Lung microvascular endothelial cell (primary cell): ENCODE data around the gene RYR1. TPM values are rescaled to one million over a fixed set of nuclear protein-coding genes. Genes with fewer than 3 reads are reported as not detected.
"Not testable (repeated sequence)": the region's sequence is repeated elsewhere in the genome, so short reads cannot be mapped to it uniquely, and the experiment has no call there.

ENCODE experiments used
- DNase-seq, 2 donors: peaks; one replicate each; pipeline versions ENCODE4 v3.0.0 to v3.0.0-alpha.2; 2010; ENCODE audit warnings: low read depth in 2 of 2
- total RNA-seq: library from RNA; depleted of rRNA; stranded (reverse); fragments of >200 nt; gene quantifications from 2 replicates; pipeline ENCODE4 v1.2.1, GENCODE V29; 2014

The RYR1 gene
- total RNA-seq, 1 donor from 2014 or later = not detected

DNA sequence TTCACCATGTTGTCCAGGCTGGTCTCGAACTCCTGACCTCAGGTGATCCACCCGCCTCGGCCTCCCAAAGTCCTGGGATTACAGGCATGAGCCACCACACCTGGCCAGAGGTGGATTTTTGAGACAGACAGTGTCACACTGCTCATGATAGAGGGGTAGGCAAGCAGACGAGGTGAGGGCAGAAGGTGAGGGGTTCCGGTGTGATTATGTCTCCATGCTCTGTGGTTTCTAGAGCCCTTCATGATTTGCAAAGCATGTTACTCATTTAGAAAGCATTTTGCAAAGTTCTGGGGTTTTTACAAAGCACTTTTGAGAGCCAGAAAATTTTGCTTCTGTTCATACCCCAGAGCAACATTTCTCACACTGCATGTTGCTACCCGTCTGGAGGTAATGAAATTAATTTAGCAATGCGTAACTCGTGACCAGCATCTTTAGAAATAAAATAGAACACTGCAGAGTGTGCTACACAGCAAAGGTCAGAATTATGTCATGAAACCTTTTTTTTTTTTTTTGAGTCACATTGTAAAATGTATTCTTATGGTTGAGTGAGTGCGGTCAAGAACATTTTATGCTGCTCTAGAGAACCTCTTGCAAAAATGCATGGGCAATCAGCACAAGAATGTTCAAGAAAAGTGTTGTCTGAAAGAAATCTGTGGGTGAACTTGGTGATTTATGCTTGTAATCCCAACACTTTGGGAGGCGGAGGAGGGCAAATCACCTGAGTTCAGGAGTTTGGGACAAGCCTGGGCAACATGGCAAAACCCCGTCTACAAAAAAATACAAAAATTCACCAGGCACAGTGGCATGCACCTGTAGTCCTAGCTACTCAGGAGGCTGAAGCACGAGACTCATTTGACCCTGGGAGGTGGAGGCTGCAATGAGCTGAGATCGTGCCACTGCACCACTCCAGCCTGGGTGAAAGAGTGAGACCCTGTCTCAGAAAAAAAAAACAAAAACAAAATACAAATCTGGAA, 126.2 kb downstream of the RYR1 start:
- no peak for DNase-seq

DNA sequence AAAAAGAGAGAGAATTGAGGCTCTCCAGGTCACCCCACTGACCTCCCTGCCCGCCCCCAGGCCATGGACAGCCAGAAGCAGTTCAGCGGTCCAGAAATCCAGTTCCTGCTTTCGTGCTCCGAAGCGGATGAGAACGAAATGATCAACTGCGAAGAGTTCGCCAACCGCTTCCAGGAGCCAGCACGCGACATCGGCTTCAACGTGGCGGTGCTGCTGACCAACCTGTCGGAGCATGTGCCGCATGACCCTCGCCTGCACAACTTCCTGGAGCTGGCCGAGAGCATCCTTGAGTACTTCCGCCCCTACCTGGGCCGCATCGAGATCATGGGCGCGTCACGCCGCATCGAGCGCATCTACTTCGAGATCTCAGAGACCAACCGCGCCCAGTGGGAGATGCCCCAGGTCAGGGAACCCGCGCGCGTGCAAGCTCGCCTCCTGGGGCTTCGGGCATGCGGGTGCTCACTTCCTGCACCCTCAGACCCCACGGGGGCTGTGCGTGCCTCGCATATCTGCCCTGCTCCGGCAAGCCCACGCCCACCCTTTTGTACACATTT, 127.6 kb downstream of the RYR1 start:
- no peak for DNase-seq

DNA sequence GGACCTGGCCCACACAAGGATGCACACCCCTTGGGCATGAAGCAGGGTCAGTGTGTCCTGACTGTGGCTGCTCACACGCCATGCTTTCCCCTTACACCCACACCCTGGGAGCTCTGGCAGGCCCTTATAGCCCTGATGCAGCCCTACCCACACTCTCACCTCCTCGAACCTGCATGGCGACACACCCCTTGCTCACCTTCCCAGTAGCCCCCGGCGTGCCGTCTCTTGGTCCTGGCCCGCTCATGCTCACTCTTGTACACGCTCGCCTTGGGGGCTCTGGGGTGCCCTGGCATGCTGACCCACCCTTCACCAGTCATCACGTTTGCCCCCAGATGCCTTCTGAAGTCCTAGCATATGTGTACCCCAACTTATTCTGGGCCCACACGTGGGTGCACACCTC, 128.2 kb downstream of the RYR1 start:
- no peak for DNase-seq

DNA sequence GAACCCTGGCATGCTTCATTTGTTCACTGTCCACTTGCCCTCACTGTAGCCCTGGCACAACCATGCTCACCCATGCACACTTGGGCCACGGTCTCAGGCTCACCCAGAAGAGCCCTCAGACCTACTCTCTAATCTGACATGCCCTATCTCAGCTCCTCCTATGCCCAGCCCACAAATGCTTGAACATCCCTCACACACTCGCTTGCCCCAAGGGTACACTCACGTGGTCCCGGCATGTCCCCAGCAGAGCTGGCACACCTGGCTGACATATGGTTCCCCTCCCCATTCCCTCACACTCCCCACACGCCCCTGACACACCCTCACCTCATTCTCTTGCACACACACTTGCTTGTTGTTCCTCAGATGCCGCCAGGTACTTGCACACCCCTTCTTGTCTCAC, 128.6 kb downstream of the RYR1 start:
- DNase-seq = no peak

DNA sequence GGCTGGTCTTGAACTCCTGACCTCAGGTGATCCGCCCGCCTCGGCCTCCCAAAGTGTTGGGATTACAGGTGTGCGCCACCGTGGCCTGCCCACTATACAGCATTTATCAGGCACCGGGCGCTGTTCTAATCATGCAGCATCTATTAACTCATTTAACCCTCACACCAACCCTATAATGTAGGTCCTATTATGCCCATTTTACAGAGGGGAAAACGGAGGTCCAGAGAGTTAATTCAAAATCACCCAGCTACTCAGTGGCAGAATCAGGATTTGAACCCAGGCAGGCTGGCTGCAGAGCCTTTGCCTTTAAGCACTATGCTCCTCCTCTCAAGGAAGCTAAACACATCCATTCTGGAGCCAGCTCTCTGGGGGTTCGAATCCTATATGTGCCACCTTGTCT, 130.0 kb downstream of the RYR1 start:
- DNase-seq = no peak

DNA sequence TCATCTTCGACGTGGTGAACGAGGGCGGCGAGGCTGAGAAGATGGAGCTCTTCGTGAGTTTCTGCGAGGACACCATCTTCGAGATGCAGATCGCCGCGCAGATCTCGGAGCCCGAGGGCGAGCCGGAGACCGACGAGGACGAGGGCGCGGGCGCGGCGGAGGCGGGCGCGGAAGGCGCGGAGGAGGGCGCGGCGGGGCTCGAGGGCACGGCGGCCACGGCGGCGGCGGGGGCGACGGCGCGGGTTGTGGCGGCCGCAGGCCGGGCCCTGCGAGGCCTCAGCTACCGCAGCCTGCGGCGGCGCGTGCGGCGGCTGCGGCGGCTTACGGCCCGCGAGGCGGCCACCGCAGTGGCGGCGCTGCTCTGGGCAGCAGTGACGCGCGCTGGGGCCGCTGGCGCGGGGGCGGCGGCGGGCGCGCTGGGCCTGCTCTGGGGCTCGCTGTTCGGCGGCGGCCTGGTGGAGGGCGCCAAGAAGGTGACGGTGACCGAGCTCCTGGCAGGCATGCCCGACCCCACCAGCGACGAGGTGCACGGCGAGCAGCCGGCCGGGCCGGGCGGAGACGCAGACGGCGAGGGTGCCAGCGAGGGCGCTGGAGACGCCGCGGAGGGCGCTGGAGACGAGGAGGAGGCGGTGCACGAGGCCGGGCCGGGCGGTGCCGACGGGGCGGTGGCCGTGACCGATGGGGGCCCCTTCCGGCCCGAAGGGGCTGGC, 131.6 kb downstream of the RYR1 start:
- no peak for DNase-seq

DNA sequence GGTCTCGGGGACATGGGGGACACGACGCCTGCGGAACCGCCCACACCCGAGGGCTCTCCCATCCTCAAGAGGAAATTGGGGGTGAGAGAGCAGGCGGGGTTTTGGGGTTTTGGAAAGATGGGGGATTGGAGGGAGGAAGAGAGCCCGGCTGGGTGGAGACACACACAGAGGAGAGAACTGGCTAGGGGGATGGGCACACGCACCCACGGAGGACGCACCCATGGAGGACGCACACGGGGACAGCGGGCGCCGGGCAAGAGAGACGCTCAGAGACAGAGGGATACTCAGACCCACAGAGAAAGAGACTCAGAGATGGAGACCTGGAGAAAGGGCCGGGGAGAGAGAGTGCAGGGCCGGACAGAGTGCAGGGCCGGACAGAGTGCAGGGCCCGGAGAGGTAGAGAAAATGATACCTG, 132.2 kb downstream of the RYR1 start:
- DNase-seq = no peak

DNA sequence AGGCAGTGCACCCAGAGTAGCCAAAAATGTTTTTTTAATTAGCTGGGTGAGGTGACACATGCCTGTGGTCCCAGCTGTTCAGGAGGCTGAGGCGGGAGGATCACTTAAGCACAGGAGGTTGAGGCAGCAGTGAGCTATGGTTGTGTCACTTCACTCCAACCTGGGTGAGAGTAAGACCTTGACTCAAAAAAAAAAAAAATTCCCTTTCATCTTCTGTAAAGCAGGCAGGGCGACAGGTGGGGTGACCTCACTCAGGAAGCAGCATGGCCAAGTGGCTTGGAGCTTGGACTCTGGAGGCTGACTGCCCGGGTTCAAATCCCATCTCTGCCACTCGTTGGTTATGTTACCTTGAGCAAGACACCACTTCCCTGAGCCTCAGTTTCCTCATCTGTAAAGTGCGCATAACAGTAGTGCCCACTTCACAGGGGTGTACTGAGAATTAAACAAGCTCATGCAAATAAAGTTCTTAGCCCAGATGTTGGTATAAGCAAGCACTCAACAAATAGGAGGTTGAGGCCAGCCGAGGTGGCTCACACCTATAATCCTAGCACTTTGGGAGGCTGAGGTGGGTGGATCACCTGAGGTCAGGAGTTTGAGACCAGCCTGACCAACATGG, 136.0 kb downstream of the RYR1 start:
- DNase-seq = no peak

DNA sequence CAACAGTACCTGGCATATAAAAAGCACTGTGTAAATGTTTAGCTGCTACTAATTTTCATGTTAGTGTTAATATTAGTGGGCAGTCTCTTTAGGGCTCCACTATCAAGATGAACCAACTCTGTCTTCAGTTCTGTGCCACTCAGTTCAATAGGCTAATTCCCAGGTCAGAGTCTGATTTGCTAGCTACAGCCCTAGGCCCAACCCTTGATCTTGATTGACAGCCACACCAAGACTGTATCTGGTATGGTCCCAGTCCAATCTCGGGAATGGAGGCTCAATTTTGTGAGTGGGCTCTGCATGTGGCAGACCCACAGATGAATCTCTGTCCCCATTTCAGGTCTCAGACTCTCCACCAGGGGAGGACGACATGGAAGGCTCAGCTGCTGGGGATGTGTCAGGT, 138.2 kb downstream of the RYR1 start:
- DNase-seq = no peak

DNA sequence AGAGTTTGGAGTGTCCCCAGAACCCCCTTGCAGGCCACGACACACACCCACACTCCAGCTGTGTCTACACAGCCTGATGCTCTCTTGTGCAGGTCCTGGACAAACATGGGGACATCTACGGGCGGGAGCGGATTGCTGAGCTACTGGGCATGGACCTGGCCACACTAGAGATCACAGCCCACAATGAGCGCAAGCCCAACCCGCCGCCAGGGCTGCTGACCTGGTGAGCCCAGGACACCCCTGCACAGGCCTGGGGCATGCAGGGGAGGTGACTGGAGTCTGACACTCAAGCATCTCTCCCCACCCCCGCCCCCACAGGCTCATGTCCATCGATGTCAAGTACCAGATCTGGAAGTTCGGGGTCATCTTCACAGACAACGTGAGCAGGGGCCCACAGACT, 144.3 kb downstream of the RYR1 start:
- no peak for DNase-seq

DNA sequence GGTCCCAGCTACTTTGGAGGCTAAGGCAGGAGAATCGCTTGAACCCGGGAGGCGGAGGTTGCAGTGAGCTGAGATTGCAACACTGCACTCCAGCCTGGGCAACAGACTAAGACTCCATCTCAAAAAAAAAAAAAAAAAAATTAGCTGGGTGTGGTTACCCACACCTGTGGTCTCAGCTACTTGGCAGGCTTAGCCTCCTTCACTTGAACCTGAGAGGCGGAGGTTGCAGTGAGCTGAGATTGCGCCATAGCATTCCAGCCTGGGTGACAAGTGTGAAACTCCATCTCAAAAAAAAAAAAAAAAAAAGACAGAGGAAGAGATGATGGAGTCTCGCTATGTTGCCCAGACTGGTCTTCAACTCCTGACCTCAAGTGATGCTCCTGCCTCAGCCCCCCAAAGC, 145.8 kb downstream of the RYR1 start:
- not testable (repeated sequence) for DNase-seq

DNA sequence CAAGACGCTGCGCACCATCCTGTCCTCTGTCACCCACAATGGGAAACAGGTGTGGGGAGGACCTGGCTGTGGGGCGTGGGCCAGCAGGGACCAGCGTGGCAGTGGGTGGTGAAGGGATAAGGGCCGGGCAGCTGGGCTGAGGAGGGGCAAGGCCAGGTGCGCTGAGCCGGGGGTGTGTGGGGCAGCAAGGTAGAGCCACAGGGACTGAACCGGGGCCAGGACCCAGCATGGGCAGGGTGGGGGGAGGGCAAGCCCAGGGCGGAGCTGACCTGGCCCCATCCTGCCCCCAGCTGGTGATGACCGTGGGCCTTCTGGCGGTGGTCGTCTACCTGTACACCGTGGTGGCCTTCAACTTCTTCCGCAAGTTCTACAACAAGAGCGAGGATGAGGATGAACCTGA, 146.6 kb downstream of the RYR1 start:
- no peak for DNase-seq

DNA sequence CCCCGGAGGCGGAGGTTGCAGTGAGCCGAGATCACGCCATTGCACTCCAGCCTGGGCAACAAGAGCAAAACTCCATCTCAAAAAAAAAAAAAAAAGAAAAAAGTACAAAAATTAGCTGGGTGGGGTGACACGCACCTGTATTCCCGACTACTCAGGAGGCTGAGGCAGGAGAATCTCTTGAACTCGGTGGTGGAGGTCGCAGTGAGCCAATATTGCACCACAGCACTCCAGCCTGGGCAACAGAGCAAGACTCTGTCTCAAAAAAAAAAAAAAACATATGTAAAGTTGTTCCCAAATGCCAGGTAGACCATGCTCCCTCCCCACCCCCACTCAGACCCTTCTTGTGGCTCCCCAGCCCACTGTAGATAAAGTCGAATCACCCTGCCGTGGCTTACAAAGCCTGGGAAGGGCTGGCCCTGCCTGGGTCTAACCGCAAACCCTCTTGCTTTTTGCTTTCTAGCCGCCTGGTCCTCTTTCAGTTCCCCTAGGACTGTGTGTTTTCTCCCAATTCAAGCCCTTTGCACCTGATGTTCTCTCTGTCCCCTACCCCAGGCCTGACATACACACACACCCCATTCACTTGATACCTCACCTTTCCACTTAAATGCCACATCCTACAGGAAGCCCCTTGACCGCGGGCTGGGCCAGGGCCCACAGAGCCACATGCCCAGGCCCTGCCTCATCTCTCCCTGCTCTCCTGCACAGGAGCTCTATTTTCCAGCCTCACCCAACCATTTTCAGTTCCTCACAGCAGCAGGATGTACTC, 149.9 kb downstream of the RYR1 start:
- DNase-seq = no peak

DNA sequence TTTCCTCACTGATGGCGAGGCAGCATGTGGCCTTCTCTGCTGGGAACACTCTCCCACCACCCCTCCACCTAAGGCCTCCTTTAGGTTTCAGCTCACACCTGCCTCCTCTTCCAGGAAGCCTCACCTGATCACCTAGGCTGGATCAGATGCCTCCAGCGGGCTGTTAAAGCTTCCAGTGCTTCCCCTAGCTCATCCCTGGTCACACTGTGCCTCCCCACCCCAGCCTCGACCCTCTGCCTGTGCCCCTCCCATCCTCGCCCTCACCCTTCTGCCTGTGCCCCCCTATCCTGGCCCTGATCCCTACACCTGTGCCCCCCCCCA, 150.5 kb downstream of the RYR1 start:
- no peak for DNase-seq

DNA sequence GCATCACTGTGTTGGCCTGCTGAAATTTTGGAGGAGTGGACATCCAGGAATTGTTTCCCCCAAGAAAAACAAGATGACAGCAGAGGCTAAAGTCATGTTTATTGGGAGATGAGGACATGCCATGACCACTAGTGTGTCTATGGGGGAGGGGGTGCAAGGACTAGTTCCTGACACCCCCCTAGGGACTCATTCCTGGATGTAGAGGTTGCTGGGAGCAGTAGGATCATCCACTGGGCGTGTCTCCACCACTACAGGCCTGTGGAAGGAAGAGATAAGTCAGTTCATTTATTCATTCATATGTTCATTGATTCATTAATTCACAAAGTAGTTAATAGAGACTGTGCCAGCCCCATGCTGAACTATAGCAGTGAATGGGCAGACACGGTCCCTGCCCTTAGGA, 154.1 kb downstream of the RYR1 start:
- DNase-seq = no peak

DNA sequence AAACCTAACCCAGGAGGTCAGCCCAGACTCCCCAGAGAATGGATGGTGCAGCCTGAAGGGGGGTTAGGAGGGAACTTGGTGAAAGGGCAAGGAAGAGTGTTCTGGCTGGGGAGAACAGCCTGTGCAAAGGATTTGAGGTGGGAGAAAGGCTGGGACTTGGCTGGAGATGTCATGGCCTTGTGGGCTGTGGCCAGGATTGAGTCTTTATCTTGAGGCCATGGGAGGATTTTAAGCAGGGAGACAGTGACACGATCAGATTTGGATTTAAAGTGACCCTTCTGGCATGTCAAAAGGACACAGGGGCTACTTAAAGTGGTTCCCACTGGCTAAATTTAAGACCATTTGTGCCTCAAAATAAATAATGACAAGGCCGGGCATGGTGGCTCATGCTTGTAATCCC, 154.6 kb downstream of the RYR1 start:
- no peak for DNase-seq

DNA sequence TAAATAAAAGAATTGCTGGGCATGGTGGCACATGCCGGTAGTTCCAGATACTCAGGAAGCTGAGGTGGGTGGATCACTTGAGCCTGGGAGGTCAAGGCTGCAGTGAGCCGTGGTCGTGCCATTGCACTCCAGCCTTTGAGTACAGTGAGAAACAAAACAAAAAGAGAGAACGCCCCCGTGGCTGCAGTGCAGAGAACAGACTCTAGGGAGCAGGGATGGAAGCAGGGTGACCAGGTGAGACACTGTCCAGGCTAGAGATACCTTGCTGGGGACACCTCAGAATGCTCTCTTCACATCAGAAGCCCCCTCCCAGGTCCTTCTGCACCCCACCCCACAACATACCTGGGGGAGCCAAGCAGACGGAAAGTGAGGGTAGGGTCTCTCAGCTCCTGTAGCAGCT, 159.4 kb downstream of the RYR1 start:
- DNase-seq = no peak

DNA sequence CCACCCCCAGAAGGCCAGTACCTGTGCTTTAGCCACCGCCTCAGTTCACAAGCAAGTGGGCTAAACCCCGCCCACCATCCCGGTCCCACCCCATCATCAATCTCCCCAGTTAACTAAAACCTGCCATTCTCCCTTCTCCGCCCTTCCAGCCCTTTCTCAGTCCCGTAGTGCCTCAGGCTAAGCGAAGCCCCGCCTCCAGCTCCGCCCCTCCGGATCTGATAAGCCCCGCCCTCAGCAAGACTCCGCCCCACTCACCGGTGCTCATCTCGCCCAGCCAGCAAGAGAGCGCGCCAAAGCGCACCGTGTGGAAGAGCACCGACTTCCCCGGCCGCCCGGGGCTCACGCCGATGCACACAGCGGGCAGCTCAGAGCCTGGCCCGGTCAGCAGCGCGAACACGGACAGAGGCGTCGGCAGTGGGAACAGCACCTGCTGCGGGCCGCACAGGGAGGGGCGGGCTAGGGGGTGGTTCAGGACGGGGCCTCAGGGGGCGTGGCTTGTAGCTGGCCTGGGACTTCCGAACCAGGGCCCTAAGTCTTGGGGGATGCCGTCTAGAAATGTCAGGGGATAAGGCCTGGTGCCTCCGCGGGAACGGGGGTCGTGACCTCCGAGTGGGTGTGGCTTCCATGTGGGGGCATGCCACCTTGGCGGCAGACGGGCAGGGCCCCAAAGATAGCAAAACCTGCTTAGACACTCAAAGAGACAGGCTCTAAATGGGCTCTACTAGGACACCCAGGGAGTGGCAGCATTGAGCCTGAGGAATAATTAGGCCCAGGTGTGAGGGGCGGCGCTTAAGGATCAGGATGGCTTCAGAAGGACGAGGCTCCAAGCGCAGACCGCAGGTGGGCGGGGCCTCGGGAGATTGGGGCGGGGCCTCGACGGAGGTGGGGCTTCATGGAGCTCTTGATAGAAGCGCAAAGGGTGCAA, 162.8 kb downstream of the RYR1 start:
- DNase-seq = peak in 1 of 2 donors; percentile 32

DNA sequence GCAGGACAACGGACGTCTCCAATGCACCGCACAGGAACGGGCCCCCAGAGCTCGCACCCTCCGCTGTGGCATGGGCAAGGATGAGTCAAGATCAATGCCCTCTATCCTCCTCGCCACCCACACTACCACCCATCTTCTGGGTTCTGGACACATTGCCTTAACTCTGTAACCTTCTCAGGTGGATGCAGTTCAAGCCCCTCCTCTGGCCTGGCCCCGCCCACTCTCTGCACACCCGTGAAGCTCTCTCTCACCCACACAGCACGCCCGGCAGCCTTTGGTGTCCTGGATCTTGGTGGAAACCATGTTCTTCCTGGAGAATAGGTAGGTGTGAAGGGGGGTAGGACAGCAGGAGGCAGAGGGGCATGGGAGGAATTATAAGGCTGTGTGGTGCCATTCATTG, 163.6 kb downstream of the RYR1 start:
- DNase-seq = no peak

DNA sequence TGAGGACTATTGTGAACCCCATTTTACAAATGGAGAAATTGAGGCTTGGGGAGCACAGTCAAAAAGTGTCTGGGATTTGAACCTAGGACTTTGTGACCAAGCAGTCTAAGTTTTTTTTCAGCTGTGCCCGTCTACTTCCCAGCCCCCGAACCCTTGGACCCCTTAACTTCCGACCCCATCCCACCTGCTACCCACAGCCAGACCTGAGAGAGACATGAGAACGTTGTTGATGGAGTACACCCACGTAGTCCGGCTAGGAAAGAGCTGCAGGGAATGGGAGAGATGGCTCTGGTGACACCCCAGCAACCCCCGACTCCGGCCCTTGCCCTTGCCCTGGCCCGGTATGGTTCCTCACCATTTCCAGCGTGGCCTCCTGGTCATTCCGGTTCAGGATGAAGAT, 166.2 kb downstream of the RYR1 start:
- no peak for DNase-seq
